H1 (cell line): ENCODE measurements around the gene ALOX15B. TPM values are rescaled to one million over a fixed set of nuclear protein-coding genes. Genes with fewer than 3 reads are reported as not detected.

Experiments used
- ATF3 ChIP-seq: IDR thresholded peaks from 2 replicates; pipeline ENCODE4 v1.6.1; 2011; ENCODE audit warnings: low read depth, mild to moderate bottlenecking, low read length; ENCODE audit not compliant: insufficient read depth
- BACH1 ChIP-seq: IDR thresholded peaks from 2 replicates; pipeline ENCODE4 v1.6.1; 2012; ENCODE audit warnings: low read length, improper control_type of control experiment
- BRCA1 ChIP-seq: IDR thresholded peaks from 2 replicates; pipeline ENCODE4 v1.6.1; 2012; ENCODE audit warnings: low read depth, low read length, improper control_type of control experiment
- CBX8 ChIP-seq: fragments of 300-800, 300-1000 bp; sonication (generic); IDR thresholded peaks from 2 replicates; pipeline ENCODE4 v1.7.1; 2016; ENCODE audit warnings: low read depth, low read length, borderline replicate concordance
- FOSL1 ChIP-seq: IDR thresholded peaks from 2 replicates; pipeline ENCODE4 v1.6.1; 2011; ENCODE audit warnings: mild to moderate bottlenecking, low read depth, low read length, moderate library complexity; ENCODE audit not compliant: insufficient read depth
- GABPA ChIP-seq: IDR thresholded peaks from 2 replicates; pipeline ENCODE4 v1.6.1; 2011; ENCODE audit warnings: mild to moderate bottlenecking, low read length, moderate library complexity, borderline replicate concordance; ENCODE audit not compliant: insufficient read depth
- JUN ChIP-seq: IDR thresholded peaks from 2 replicates; pipeline ENCODE4 v1.6.1; 2011; ENCODE audit warnings: low read depth, mild to moderate bottlenecking, improper control_type of control experiment, low read length
- JUND ChIP-seq: IDR thresholded peaks from 2 replicates; pipeline ENCODE4 v1.6.1; 2011; ENCODE audit warnings: mild to moderate bottlenecking, improper control_type of control experiment, low read length
- KDM1A ChIP-seq: fragments of 200-600, 300-600 bp; sonication (generic); IDR thresholded peaks from 2 replicates; pipeline ENCODE4 v1.7.1; 2016; ENCODE audit warnings: mild to moderate bottlenecking, low read length, borderline replicate concordance
- KDM4A ChIP-seq: IDR thresholded peaks from one replicate; pipeline ENCODE4 v1.7.1; 2012; ENCODE audit warnings: low read depth, mild to moderate bottlenecking, moderate library complexity, low read length, inconsistent platforms; ENCODE audit not compliant: severe bottlenecking
- MAX ChIP-seq: IDR thresholded peaks from 2 replicates; pipeline ENCODE4 v1.6.1; 2012; ENCODE audit warnings: inconsistent platforms
- RAD21 ChIP-seq, 2 experiments: IDR thresholded peaks in 1 of 2; conservative IDR thresholded peaks in 1 of 2; 2 replicates each; pipeline ENCODE4 v1.6.1; 2011; ENCODE audit warnings: low read depth in 2 of 2, low read length in 2 of 2, improper control_type of control experiment in 1 of 2, inconsistent platforms in 1 of 2, mild to moderate bottlenecking in 1 of 2, moderate library complexity in 1 of 2
- RNF2 ChIP-seq: fragments of 200-900, 300-1000 bp; sonication (generic); IDR thresholded peaks from 2 replicates; pipeline ENCODE4 v1.7.1; 2016; ENCODE audit warnings: borderline replicate concordance, low read depth, mild to moderate bottlenecking, antibody characterized with exemption, low read length; ENCODE audit not compliant: poor library complexity, severe bottlenecking; ENCODE audit errors: missing control alignments
- RXRA ChIP-seq: IDR thresholded peaks from 2 replicates; pipeline ENCODE4 v1.6.1; 2011; ENCODE audit warnings: low read depth, mild to moderate bottlenecking, low read length, moderate library complexity; ENCODE audit not compliant: insufficient read depth
- SAP30 ChIP-seq: fragments of 300-600 bp; sonication (generic); IDR thresholded peaks from 2 replicates; pipeline ENCODE4 v1.7.1; 2012; ENCODE audit warnings: low read length, moderate library complexity, mild to moderate bottlenecking, inconsistent platforms; ENCODE audit not compliant: insufficient read depth, insufficient replicate concordance
- SIN3A ChIP-seq, 2 experiments: IDR thresholded peaks in 1 of 2; conservative IDR thresholded peaks in 1 of 2; 2 replicates each; pipeline ENCODE4 v1.6.1; 2011 to 2012; ENCODE audit warnings: low read length in 2 of 2, improper control_type of control experiment in 1 of 2, low read depth in 1 of 2, mild to moderate bottlenecking in 1 of 2
- SIRT6 ChIP-seq: IDR thresholded peaks from one replicate; pipeline ENCODE4 v1.7.1; 2012; ENCODE audit warnings: low read length, inconsistent platforms
- SIX5 ChIP-seq: IDR thresholded peaks from 2 replicates; pipeline ENCODE4 v1.6.1; 2011; ENCODE audit warnings: mild to moderate bottlenecking, low read depth, low read length
- SRF ChIP-seq: IDR thresholded peaks from 2 replicates; pipeline ENCODE4 v1.6.1; 2011; ENCODE audit warnings: mild to moderate bottlenecking, low read depth, low read length, moderate library complexity
- TAF1 ChIP-seq: IDR thresholded peaks from 2 replicates; pipeline ENCODE4 v1.6.1; 2011; ENCODE audit warnings: mild to moderate bottlenecking, low read depth, low read length
- TEAD4 ChIP-seq: IDR thresholded peaks from 2 replicates; pipeline ENCODE4 v1.6.1; 2012; ENCODE audit warnings: low read depth, low read length, inconsistent platforms, mixed read lengths
- ZNF274 ChIP-seq: IDR thresholded peaks from 2 replicates; pipeline ENCODE4 v1.7.0; 2012; ENCODE audit warnings: low read length, borderline replicate concordance; ENCODE audit errors: extremely low read depth
- polyA plus RNA-seq, 7 experiments: library from polyadenylated mRNA; depleted of rRNA in 3 of 7; stranded (reverse) in 5 of 7; unstranded in 2 of 7; fragments of >200 nt in 5 of 7; fragments of 200-250 nt in 2 of 7; gene quantifications; 1 replicate in 5 of 7; 2 replicates in 1 of 7; 4 replicates in 1 of 7; pipeline versions ENCODE4 v1.2.1 to v1.2.3, GENCODE V29; 2011 to 2013; ENCODE audit warnings: missing spikeins in 2 of 7, mixed read lengths in 2 of 7
- total RNA-seq: library from RNA; stranded (reverse); fragmentation: NEBNext Ultra II Directional; extraction: Animal tissue kit (Norgen Biotek cat#: 25700); gene quantifications from 2 replicates; pipeline ENCODE4 v1.2.1, GENCODE V29; 2021

Gene ALOX15B
- total and polyA plus RNA-seq, 2 of the 8 experiments (the other 6 are each of a cell fraction or from before 2014, with no cell fraction given) = 0.63 to 0.91 TPM

- no peak for TF ChIP-seq FOSL1
- no peak for TF ChIP-seq CBX8
- TF ChIP-seq GABPA = peak; percentile 36; the same call in 1 of the 2 replicates
- no peak for TF ChIP-seq BACH1
- TF ChIP-seq SIRT6 = no peak
- no peak for TF ChIP-seq RXRA
- TF ChIP-seq TAF1 = no peak
- 0 out of 4 replicates have a peak, but pooled peaks of 1 of the 2 experiments have one; percentile 12 for TF ChIP-seq SIN3A (conservative IDR thresholded peaks at IDR 0.05 in 1 of 2, IDR thresholded peaks at IDR 0.05 in 1 of 2; ENCODE audit: low read depth in 1 of 2, low read length in 2 of 2)
- TF ChIP-seq BRCA1 = no peak
- no peak for TF ChIP-seq ZNF274
- TF ChIP-seq JUN = no peak
- TF ChIP-seq ATF3 = no peak
- TF ChIP-seq SIX5 = no peak
- no peak for TF ChIP-seq SAP30
- TF ChIP-seq RAD21 (IDR thresholded peaks at IDR 0.05 in 1 of 2, conservative IDR thresholded peaks at IDR 0.05 in 1 of 2; ENCODE audit: low read depth in 2 of 2, low read length in 2 of 2) = peak; percentile 60 to 69
- no peak for TF ChIP-seq SRF
- TF ChIP-seq KDM4A = peak; percentile 95
- peak; percentile 63 for TF ChIP-seq MAX
- TF ChIP-seq TEAD4 = no peak
- TF ChIP-seq RNF2 = no peak
- peak; percentile 46; the same call in 1 of the 2 replicates for TF ChIP-seq JUND
- TF ChIP-seq KDM1A = no peak
These were observed 40.7 kb downstream of the ALOX15B start (continued) for GRCh38 chr17:8079291-8080207.
